Activated CD4-positive, alpha-beta T cell treated with anti-CD3 and anti-CD28 coated beads, Interleukin-2, Interleukin-4, amounts not matched to agents 100 ng/mL and 50 ng/mL, durations not matched to agents 16 hours and 8 hours (primary cell): Measurements from ENCODE around the gene METTL2B.

Experiments
- DNase-seq: peaks from one replicate; pipeline ENCODE4 v3.0.0-alpha.2; 2020; ENCODE audit warnings: low spot score

METTL2B gene, protein sequence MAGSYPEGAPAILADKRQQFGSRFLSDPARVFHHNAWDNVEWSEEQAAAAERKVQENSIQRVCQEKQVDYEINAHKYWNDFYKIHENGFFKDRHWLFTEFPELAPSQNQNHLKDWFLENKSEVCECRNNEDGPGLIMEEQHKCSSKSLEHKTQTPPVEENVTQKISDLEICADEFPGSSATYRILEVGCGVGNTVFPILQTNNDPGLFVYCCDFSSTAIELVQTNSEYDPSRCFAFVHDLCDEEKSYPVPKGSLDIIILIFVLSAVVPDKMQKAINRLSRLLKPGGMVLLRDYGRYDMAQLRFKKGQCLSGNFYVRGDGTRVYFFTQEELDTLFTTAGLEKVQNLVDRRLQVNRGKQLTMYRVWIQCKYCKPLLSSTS

DNA sequence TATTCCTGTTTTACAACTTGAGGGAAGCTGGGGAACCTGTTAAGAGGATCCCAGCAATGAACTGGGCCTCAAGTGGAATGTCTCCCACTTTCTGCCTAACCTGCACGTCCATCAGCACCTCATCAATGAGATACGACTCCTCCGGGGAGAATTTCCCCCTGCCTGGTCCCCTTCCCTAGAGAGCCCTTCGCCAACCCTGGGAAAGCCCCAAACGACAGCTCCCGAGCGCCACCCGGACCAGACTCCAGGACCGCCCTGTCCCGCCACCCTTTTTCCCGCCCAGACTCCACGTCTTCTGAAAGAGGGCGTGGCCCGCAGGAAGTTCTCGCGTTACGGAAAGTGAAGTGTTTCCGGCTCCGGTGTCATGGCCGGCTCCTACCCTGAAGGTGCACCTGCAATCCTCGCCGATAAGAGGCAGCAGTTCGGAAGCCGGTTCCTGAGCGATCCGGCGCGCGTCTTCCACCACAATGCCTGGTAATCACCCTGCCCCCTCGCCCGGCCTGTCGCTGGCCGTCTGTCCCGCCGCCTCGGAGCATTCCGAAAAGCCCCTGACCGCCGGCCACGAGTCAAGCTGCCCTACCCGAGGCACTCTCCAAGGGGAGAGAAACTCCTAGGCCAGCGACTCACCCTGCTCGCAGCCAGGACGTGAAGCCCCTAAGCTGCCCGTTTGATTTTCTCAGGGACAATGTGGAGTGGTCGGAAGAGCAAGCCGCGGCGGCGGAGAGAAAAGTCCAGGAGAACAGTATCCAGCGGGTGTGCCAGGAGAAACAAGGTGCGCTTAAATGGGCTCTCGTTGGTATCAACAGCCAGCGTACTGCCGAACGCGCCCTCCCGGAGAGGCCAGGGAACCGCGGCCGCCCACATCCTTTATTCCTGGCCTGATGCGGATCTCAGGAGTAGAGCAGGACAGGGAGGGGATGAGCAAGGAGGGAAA is at the start of gene METTL2B:
TSS of gene METTL2B (plus strand) at position 347 of the 934 bp plus-strand sequence. CDS start at position 365, 18 bp downstream.
- DNase-seq: peak; percentile 96

DNA sequence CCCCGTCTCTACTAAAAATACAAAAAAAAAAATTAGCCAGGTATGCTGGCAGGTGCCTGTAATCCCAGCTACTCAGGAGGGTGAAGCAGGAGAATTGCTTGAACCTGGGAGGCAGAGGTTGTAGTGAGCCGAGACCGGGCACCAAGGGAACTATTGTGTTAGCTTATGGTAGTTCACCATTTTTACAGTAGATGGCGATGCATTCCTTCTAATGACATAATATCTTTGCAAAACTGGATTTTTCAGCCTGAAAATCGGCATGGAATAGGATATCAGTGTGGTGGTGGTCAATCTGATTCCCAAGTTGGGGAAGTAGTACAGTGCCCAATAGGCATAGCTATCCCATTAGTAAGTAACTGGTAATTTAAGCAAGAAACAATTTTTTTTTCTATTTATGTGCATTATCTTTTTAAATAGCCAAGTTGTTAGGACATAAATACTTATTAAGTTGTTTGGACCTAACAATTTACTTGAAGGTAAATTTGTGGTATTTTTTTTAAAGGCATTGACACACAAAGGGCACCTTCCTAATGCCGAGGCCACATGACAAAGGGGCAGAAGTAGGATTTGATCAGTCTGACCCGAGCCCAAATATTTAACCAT is 49.2 kb upstream of the METTL2B start:
- peak; percentile 65 for DNase-seq

DNA sequence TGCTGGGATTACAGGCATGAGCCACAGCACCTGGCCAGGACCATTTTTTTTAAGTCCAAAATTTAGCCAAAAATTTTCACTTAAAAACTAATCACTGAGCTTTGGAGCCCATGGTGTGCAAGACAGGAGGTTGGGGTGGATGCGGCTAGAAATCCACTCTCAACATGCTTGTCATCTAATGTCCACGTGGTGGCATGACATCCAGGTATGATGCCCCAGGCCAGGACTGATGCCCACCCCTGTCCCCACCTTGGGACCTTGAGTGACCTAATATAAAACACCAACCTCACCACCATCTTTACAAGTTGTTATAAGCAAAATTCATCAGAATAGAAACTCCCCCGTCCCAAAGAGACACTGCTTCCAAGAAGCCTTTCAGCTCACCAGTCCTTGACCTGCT is 46.3 kb upstream of the METTL2B start:
- DNase-seq: no peak

DNA sequence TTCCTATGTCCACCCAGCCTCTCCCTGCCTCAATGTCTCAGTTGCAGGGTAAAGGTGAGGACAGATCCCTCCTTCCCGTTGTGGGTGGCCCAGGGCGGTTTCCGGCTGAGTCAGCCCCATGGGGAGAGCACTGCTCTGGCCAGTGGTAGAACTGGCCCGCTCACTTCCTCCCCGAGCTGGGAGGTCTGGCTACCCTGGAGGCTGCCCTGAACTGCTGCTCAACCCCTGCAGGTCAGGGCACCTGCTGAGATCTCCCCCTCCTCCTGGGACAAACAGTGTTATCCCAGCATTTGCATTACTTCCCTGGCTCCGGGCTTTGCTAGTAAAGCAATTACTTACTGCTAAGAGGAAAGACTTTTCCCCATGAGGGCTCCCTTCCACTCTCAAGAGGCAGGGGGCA is 45.3 kb upstream of the METTL2B start:
- DNase-seq: no peak

GRCh38 chr7:128431754-128432153 is 44.8 kb upstream of the METTL2B start:
- no peak for DNase-seq

DNA sequence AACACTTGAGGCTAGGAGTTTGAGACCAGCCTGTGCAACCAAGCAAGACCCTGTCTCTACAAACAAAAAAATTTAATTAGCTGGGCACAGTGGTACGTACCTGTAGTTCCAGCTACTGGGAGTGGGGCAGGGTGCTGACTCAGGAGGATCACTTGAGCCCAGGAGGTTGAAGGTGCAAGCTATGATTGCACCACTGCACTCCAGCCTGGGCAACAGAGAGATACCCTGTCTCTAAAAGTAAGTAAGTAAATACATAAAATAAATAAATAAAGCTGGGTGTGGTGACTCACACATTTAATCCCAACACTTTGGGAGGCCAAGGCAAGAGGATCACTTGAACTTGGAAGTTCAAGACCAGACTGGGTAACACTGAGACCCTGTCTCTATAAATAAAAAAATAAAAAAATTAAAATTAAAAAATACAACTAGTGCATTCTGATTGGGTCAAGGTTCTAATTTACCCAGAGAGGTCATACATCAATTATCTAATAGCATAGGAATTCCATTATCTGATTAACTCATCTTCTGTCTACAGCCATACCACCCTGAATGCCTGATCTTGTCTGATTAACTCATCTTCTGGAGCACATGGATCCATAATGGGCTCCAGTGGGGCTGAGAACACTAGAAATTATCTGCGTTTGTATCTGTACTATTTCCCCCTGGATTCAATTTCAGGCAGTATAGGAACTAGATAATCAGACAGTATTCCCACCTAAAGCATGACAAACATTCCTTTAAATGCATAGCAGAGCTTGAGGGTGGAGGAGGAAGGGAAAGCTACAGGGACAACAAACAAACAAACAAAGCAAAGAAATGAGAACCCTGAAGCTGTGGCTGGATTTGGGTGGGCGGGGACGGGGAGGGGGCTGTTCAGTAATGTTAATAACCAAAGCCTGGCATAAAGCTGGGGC is 41.9 kb upstream of the METTL2B start:
- no peak for DNase-seq

DNA sequence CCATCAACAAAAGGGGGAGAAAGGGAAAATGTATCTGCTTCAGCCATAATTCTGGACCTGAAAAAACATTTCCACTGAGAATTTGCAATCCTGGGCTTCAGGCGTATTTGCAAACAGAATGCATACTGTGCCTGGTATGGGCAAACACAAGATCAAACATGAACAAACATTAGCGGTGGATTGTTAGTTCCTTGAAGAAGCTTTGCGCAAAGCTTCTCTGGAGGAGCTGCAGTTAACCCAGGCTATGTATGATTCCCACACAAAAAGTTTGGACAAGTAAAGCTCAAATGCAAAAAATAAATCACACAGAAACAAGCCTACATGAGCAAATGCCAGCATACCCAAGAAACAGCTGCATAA is 41.2 kb upstream of the METTL2B start:
- DNase-seq: no peak

DNA sequence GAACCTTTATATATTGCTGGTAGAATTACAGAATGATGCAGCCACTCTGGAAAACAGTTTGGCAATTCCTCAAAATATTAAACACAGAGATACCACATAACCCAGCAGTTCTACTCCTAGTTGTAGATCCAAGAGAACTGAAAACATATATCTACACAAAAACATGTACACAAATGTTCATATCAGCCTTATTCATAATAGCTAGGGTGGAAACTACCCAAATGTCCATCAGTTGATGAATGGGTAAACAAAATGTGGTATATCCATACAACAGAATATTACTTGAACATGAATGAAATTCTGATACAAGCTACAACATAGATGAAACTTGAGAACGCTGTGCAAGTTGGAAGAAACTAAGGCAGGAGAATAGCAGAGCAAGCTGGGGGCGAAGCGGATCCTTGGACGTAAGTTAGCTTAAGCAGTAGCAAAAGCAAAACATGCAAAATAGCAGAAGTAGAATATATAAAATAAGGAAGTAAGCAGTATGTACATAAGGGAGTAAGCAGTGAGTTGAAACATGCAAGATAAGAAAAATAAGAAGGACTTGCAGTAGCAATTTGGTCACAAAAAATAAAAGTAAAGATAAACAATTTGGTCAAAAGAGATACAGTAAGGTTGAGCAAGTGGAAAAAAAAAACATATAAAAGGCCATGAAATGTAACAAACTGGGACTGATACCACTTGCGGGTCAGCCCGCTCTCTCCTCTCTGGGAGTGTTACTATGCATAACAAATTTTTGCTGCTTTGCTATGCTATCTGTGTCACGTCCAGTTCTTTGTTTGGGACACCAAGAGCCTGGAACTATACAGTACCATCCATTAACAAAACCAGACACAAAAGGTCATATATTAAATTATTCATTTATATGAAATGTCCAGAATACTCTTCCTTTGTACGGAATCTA is 38.9 kb upstream of the METTL2B start:
- no peak for DNase-seq

DNA sequence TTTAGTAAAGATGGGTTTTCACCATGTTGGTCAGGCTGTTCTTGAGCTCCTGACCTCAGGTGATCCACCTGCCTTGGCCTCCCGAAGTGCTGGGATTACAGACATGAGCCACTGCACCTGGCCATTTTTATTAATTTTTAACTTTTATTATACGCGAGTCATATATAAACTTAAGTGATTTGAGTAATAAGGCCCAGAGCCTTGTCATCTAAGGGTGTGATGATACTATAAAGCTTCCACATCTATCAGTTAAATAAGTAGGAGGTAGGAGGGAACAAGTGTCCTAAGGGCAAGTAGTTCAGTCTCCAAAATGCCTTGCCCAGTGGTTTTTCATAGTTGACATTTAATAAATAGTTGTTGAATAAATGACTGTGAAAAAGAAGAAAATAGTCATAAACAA is 34.2 kb upstream of the METTL2B start:
- no peak for DNase-seq

- no peak for DNase-seq
Measured at GRCh38 chr7:128443831-128444600, 32.5 kb upstream of the METTL2B start.

DNA sequence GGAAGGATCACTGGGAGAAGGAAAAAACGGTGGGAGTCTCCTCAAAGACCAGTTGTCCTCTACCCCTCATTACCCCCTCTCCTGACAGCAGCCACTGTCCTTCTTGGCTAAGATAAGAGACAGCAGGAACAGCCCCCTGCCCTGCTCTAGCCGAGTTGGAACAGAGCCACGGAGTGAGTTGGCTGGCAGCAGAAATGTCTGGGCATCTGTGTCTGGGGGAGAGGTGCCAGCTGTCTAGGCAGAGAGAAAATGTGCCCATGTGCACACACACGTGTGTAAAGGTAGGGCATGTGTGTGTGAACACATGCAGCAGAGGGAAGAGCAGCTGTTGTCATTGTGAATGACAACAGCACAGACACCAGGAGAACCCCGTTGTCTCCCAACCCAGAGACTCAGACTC is 30.2 kb upstream of the METTL2B start:
- DNase-seq: no peak

DNA sequence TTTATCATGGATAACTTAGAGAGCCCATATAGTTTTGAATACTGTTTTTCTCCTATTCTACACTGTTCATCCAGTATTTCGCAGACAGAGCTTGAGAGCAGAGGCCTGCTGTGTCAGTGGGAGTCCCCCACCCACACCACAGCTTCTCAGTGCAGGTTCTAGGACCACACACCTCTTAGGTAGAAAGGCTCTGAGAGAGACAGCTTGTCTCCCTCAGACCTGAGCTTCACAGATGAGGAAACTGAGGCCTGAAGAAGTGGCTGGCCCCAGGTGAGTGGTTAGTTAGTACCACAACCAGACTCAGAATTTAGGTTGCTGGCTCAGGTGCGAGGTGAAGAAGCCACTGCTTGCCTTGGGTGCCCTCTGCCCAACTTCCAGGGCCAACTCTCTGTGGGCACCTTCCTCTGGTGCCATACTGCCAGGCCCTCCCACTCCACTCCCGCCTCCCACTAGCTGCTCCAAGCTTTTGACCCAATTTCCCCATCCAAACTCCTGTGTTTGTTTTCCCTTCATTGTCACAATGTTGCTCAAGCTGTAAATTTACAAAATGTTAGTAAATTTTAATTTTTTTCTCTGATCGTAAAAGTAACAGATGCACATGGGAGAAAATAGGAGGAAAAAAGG is 28.5 kb upstream of the METTL2B start:
- DNase-seq: no peak

GRCh38 chr7:128448751-128449302 is 27.7 kb upstream of the METTL2B start:
- DNase-seq: no peak

DNA sequence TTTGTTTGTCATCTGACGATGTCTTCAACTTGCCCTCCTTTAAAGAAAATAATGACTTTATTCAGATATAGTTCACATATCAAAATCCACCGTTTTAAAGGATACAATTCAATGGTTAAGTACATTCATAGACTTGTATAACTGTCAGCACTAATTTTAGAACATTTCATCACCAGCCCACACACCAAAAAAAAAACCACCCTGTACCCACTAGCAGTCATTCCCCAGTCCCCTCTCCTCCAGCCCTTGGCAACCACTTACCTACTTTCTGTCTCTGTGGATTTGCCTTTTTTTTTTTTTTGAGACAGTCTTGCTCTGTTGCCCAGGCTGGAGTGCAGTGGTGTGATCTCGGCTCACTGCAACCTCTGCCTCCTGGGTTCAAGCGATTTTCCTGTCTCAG is 26.1 kb upstream of the METTL2B start:
- DNase-seq: no peak

DNA sequence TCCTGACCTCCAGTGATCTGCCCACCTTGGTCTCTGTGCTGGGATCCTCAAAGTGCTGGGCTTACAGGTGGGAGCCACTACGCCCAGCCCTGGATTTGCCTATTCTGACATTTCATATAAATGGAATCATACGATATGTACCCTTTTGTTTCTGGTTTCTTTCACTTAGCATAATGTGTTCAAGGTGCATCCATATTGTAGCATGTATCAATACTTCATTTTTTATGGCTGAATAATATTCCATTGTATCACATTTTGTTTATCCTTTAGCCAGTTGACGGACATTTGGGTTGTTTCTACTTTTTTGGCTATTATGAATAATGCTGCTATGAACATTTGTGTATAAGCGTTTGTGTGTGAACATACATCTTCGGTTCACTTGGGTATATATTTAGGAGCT is 25.6 kb upstream of the METTL2B start:
- no peak for DNase-seq

DNA sequence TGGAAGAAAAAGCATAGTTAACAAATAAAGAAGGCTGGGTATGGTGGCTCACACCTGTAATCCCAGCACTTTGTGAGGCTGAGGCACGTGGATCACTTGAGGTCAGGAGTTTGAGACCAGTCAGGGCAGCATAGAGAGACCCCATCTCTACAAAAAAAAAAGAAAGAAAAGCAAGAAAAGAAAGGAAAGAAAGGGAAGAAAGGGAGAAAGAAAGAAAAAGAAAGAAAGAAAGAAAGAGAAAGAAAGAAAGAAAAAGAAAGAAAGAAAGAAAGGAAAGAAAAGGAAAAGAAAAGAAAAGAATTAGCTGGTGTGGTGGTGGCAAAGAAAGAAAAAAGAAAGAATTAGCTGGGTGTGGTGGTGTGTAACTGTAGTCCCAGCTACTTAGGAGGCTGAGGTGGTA is 24.0 kb upstream of the METTL2B start:
- DNase-seq: no peak

- DNase-seq: no peak
Measured at GRCh38 chr7:128453836-128454804, 22.4 kb upstream of the METTL2B start.
